B cell (primary cell): ENCODE data around the gene PDXP. TPM values are rescaled to one million over a fixed set of nuclear protein-coding genes. Genes with fewer than 3 reads are reported as not detected.

Experiments
- ATAC-seq: fragments of 200-7000 bp; cut with Tn5 transposase; one replicate; pipeline ENCODE4 v1.10.0; 2021; ENCODE audit warnings: low read depth, mild to moderate bottlenecking, moderate number of reproducible peaks, moderate library complexity
- CTCF ChIA-PET: fragments of 350-600 bp; sonication (Branson Sonifier 250); formaldehyde crosslinking; loops from one replicate; lab custom pipeline; 2021; ENCODE audit warnings: antibody characterized with exemption, inconsistent platforms; lab: Charles Lee
- POLR2A ChIA-PET: fragments of 350-600 bp; sonication (Branson Sonifier 250); formaldehyde crosslinking; loops from one replicate; lab custom pipeline; 2021; ENCODE audit warnings: antibody characterized with exemption; lab: Charles Lee
- DNase-seq: peaks from one replicate; pipeline ENCODE4 v3.0.0; 2013
- H2AFZ ChIP-seq: 2 replicates; pipeline ENCODE4 v1.6.1; 2012; ENCODE audit warnings: mild to moderate bottlenecking, low read depth, low read length; ENCODE audit not compliant: insufficient read depth, poor library complexity, severe bottlenecking
- H3K27ac ChIP-seq, 2 donors: 1 replicate in 1 of 2; 2 replicates in 1 of 2; pipeline ENCODE4 v1.5.1; 2012 to 2013; ENCODE audit warnings: low read length in 2 of 2, mild to moderate bottlenecking in 2 of 2, moderate library complexity in 1 of 2
- H3K27me3 ChIP-seq, 4 experiments: fragments of 200-600 bp in 1 of 4; sonication (generic) in 1 of 4; replicated peaks in 1 of 4; 1 replicate in 2 of 4; 2 replicates in 2 of 4; pipeline versions ENCODE4 v1.6.1 to v1.7.0; 2013 to 2016; ENCODE audit warnings: low read length in 3 of 4, mild to moderate bottlenecking in 2 of 4, mixed read lengths in 1 of 4, moderate library complexity in 1 of 4; ENCODE audit not compliant: insufficient read depth in 4 of 4, control insufficient read depth in 3 of 4; ENCODE audit errors: control extremely low read depth in 1 of 4
- H3K36me3 ChIP-seq, 2 experiments: replicated peaks in 1 of 2; 1 replicate in 1 of 2; 2 replicates in 1 of 2; pipeline versions ENCODE4 v1.6.1 to v1.7.1; 2013; ENCODE audit warnings: low read length in 1 of 2; ENCODE audit not compliant: insufficient read depth in 2 of 2, control insufficient read depth in 1 of 2; ENCODE audit errors: control extremely low read depth in 1 of 2, extremely low read depth in 1 of 2
- H3K4me1 ChIP-seq, 2 donors: fragments of 200-600 bp in 1 of 2; sonication (generic) in 1 of 2; 1 replicate in 1 of 2; 2 replicates in 1 of 2; pipeline versions ENCODE4 v1.5.1 to v1.6.1; 2013 to 2017; ENCODE audit warnings: low read length in 2 of 2; ENCODE audit not compliant: control insufficient read depth in 2 of 2, insufficient read depth in 2 of 2
- H3K4me2 ChIP-seq: replicated peaks from 2 replicates; pipeline ENCODE3; 2012; ENCODE audit warnings: mild to moderate bottlenecking, low read depth, low read length; ENCODE audit not compliant: poor library complexity, severe bottlenecking
- H3K4me3 ChIP-seq, 5 experiments: fragments of 200-600 bp in 1 of 5; sonication (generic) in 1 of 5; 1 replicate in 3 of 5; 2 replicates in 2 of 5; pipeline versions ENCODE4 v1.5.1 to v1.7.0; 2011 to 2016; ENCODE audit warnings: low read length in 4 of 5, mild to moderate bottlenecking in 4 of 5, low read depth in 2 of 5, control low read depth in 1 of 5, moderate library complexity in 1 of 5; ENCODE audit not compliant: insufficient read depth in 1 of 5; ENCODE audit errors: control extremely low read depth in 1 of 5, extremely low read depth in 1 of 5
- H3K79me2 ChIP-seq: fragments of 200-600 bp; sonication (generic); one replicate; pipeline ENCODE4 v1.6.0; 2016; ENCODE audit warnings: low read length; ENCODE audit not compliant: control insufficient read depth, insufficient read depth
- H3K9ac ChIP-seq: fragments of 200-600 bp; sonication (generic); 2 replicates; pipeline ENCODE4 v1.6.1; 2017; ENCODE audit warnings: mild to moderate bottlenecking, low read length, moderate library complexity
- H3K9me3 ChIP-seq, 3 donors: one replicate each; pipeline versions ENCODE4 v1.6.1 to v1.7.1; 2013; ENCODE audit warnings: low read length in 2 of 3; ENCODE audit not compliant: control insufficient read depth in 2 of 3, insufficient read depth in 1 of 3; ENCODE audit errors: control extremely low read depth in 1 of 3
- H4K20me1 ChIP-seq: 2 replicates; pipeline ENCODE4 v1.6.0; 2012; ENCODE audit warnings: mild to moderate bottlenecking, low read length; ENCODE audit not compliant: insufficient read depth, control insufficient read depth, poor library complexity, severe bottlenecking
- H3K27ac Mint-ChIP-seq: one replicate; pipeline ENCODE4 v1.8.0; 2021; ENCODE audit warnings: mixed read lengths
- H3K27me3 Mint-ChIP-seq: one replicate; pipeline ENCODE4 v1.8.0; 2021; ENCODE audit warnings: mixed read lengths
- H3K4me1 Mint-ChIP-seq: one replicate; pipeline ENCODE4 v1.8.0; 2021; ENCODE audit warnings: mixed read lengths
- H3K4me3 Mint-ChIP-seq: one replicate; pipeline ENCODE4 v1.8.0; 2021; ENCODE audit warnings: mixed read lengths
- H3K9me3 Mint-ChIP-seq: one replicate; pipeline ENCODE4 v1.8.0; 2022; ENCODE audit warnings: mixed read lengths; ENCODE audit not compliant: insufficient read depth
- CTCF ChIP-seq: fragments of 200-600 bp; IDR thresholded peaks from one replicate; pipeline ENCODE4 v1.8.0; 2022; ENCODE audit warnings: antibody characterized with exemption, mild to moderate bottlenecking
- EZH2 ChIP-seq: IDR thresholded peaks from 2 replicates; pipeline ENCODE4 v1.6.1; 2012; ENCODE audit warnings: borderline replicate concordance, low read depth, mild to moderate bottlenecking, moderate library complexity, low read length; ENCODE audit not compliant: insufficient read depth, poor library complexity, severe bottlenecking
- WGBS: methylation state at CpG from one replicate; pipeline ENCODE4 v1.1.5; 2013; ENCODE audit warnings: missing lambda C conversion rate; ENCODE audit not compliant: insufficient coverage; 5-methylcytosine and 5-hydroxymethylcytosine counted together
- intact Hi-C: fragments of 100-400 bp; cut with micrococcal nuclease; formaldehyde crosslinking; loops from one replicate; pipeline ENCODE4 v1.10.0; 2022
- polyA plus RNA-seq: library from polyadenylated mRNA; depleted of rRNA; stranded (reverse); fragments of >200 nt; gene quantifications from 2 replicates; pipeline ENCODE4 v1.2.3, GENCODE V29; 2012
- total RNA-seq, 2 donors: library from RNA; stranded (reverse); fragments of 120-200 nt in 1 of 2; gene quantifications; 1 replicate in 1 of 2; 2 replicates in 1 of 2; pipeline versions ENCODE4 v1.2.3 to v1.2.4, GENCODE V29; 2013 to 2022

The PDXP gene
- total and polyA plus RNA-seq, 2 donors (not counting 1 experiment from before 2014, with no cell fraction given) = 16.6 to 17.5 TPM

- Histone ChIP-seq H3K79me2 (peaks cover 15% of the 10 kb centered on the region), H3K27me3 (no peaks in the 10 kb centered on the region), H3K9me3 (no peaks in the 10 kb centered on the region), H4K20me1 (no peaks in the 10 kb centered on the region), H3K27ac (peak overlapping the region; percentile 7 to 70), H3K4me2 (peak overlapping the region; percentile 90), H2AFZ (peak overlapping the region; percentile 43), H3K36me3 (peaks cover 0 to 17% of the 10 kb centered on the region in 2 experiments), H3K9ac (no peak overlapping the region), H3K4me3 (no peak overlapping the region), H3K4me1 (peaks cover 10 to 34% of the 10 kb centered on the region in 2 donors)
- Mint-ChIP-seq H3K27ac (no peak overlapping the region), H3K27me3 (no peaks in the 10 kb centered on the region), H3K9me3 (no peaks in the 10 kb centered on the region), H3K4me3 (peak overlapping the region; percentile 99), H3K4me1 (peaks cover 31% of the 10 kb centered on the region)
- WGBS = 78% methylated on average over 10 of the region's 16 CpGs
- intact Hi-C loops = no loop called here
- CTCF ChIA-PET = interaction anchor here (0.6 to 23.0 kb wide), 6 partner anchors 20 to 159 kb away, joined by 3 to 501 read pairs (median 112); partner anchors contain the start of genes ANKRD54, GGA1, LGALS1 and PDXP
- DNase-seq (peak; percentile 37), ATAC-seq (no peak)
- TF ChIP-seq EZH2 (no peak), CTCF (no peak)
- POLR2A ChIA-PET = interaction anchor here (0.7 to 2.1 kb wide), 8 partner anchors 8 to 240 kb away, joined by 3 to 10 read pairs (median 5); partner anchors contain the start of genes GGA1 and PDXP
Measured at GRCh38 chr22:37684803-37685615, 26.5 kb downstream of the PDXP start.
